ENCODE results near the gene HOXA5.

DNA sequence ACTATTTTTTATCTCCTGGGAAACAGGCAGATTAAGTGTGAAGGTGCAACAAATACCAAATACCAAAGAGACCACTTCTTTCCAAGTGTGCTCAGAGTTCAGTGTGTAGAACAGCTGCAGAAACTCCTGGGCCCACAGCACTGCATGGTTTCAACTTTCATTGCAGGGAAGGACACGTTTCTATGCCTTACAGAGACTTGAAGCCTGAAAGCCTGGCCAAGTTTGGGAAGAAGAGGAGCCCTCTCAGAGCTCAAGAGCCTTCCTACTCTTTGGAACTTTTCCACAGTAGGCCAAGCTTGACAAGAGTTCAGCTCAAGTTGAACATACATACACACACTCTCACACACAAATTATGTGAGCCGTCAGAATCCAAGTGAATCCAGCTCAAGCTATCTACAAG, 15.4 kb downstream of the HOXA5 start:
- TF ChIP-seq PRDM1 (tag by site-specific recombination; IDR thresholded peaks at IDR 0.05), result no peak
- no peak for TF ChIP-seq ZNF121 (tag by site-specific recombination; IDR thresholded peaks at IDR 0.05)
- TF ChIP-seq GLIS1 (tag by site-specific recombination; IDR thresholded peaks at IDR 0.05), result no peak
- TF ChIP-seq CTCF (tag by site-specific recombination; IDR thresholded peaks at IDR 0.05), result no peak
- TF ChIP-seq, protein P1, sequence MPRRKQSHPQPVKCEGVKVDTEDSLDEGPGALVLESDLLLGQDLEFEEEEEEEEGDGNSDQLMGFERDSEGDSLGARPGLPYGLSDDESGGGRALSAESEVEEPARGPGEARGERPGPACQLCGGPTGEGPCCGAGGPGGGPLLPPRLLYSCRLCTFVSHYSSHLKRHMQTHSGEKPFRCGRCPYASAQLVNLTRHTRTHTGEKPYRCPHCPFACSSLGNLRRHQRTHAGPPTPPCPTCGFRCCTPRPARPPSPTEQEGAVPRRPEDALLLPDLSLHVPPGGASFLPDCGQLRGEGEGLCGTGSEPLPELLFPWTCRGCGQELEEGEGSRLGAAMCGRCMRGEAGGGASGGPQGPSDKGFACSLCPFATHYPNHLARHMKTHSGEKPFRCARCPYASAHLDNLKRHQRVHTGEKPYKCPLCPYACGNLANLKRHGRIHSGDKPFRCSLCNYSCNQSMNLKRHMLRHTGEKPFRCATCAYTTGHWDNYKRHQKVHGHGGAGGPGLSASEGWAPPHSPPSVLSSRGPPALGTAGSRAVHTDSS (tag by site-specific recombination; IDR thresholded peaks at IDR 0.05), result no peak
